ENCODE measurements around the gene DRD2. TPM values are rescaled to one million over a fixed set of nuclear protein-coding genes. Genes with fewer than 3 reads are reported as not detected.

Gene DRD2
- total RNA-seq, 1 donor from 2014 or later: 0.49 TPM

GRCh38 chr11:113373981-113374560 is 101.1 kb downstream of the DRD2 start:
- H3K4me3 ChIP-seq: no peak overlapping the region
- TF ChIP-seq CTCF (IDR thresholded peaks at IDR 0.05) (no peak), POLR2AphosphoS5 (IDR thresholded peaks at IDR 0.05; ENCODE audit: insufficient read depth in 1 of 2, low read depth in 1 of 2) (no peak), POLR2A (IDR thresholded peaks at IDR 0.05) (no peak)
- no peaks in the 10 kb centered on the region for H3K36me3 ChIP-seq
- no peaks in the 10 kb centered on the region for H3K9me3 ChIP-seq
- no peaks in the 10 kb centered on the region for H3K27me3 ChIP-seq
- intact Hi-C loops (cut with DNase I): no loop called here
- no peaks in the 10 kb centered on the region for H3K4me1 ChIP-seq
- H3K27ac ChIP-seq: no peak overlapping the region
- no peak for DNase-seq (ENCODE audit: extremely low spot score in 2 of 2)

GRCh38 chr11:113373306-113373705 is 101.9 kb downstream of the DRD2 start:
- TF ChIP-seq POLR2AphosphoS5 (IDR thresholded peaks at IDR 0.05; ENCODE audit: insufficient read depth in 1 of 2, low read depth in 1 of 2) (peak in 1 of 2 donors; percentile 28), POLR2A (IDR thresholded peaks at IDR 0.05) (no peak)
- DNase-seq (ENCODE audit: extremely low spot score in 2 of 2): no peak
- Histone ChIP-seq H3K27ac (no peak overlapping the region), H3K27me3 (no peaks in the 10 kb centered on the region), H3K9me3 (no peaks in the 10 kb centered on the region), H3K36me3 (no peaks in the 10 kb centered on the region), H3K4me1 (no peaks in the 10 kb centered on the region), H3K4me3 (no peak overlapping the region)
- intact Hi-C loops (cut with DNase I): no loop called here

- no peaks in the 10 kb centered on the region for H3K36me3 ChIP-seq
- no peaks in the 10 kb centered on the region for H3K4me1 ChIP-seq
- no peak overlapping the region for H3K27ac ChIP-seq
- DNase-seq (ENCODE audit: extremely low spot score in 2 of 2): no peak
- H3K4me3 ChIP-seq: no peak overlapping the region
- H3K27me3 ChIP-seq: no peaks in the 10 kb centered on the region
- intact Hi-C loops (cut with DNase I): no loop called here
- H3K9me3 ChIP-seq: no peaks in the 10 kb centered on the region
- TF ChIP-seq POLR2AphosphoS5 (IDR thresholded peaks at IDR 0.05; ENCODE audit: insufficient read depth in 1 of 2, low read depth in 1 of 2) (no peak), POLR2A (IDR thresholded peaks at IDR 0.05) (no peak), CTCF (IDR thresholded peaks at IDR 0.05) (no peak)
Measured at GRCh38 chr11:113372309-113372708, 102.9 kb downstream of the DRD2 start.

- intact Hi-C loops (cut with DNase I): no loop called here
- DNase-seq (ENCODE audit: extremely low spot score in 2 of 2): no peak
- Histone ChIP-seq H3K27ac (no peak overlapping the region), H3K4me1 (no peaks in the 10 kb centered on the region), H3K9me3 (no peaks in the 10 kb centered on the region), H3K27me3 (no peaks in the 10 kb centered on the region), H3K4me3 (no peak overlapping the region), H3K36me3 (peaks cover 0 to 4% of the 10 kb centered on the region in 2 donors)
- TF ChIP-seq CTCF (IDR thresholded peaks at IDR 0.05) (no peak), POLR2A (IDR thresholded peaks at IDR 0.05) (no peak), POLR2AphosphoS5 (IDR thresholded peaks at IDR 0.05; ENCODE audit: insufficient read depth in 1 of 2, low read depth in 1 of 2) (no peak)
Measured at GRCh38 chr11:113370634-113371033, 104.6 kb downstream of the DRD2 start.

- H3K4me1 ChIP-seq: no peaks in the 10 kb centered on the region
- H3K9me3 ChIP-seq: no peaks in the 10 kb centered on the region
- no peak overlapping the region for H3K27ac ChIP-seq
- peaks cover 0 to 15% of the 10 kb centered on the region in 2 donors for H3K36me3 ChIP-seq
- no peaks in the 10 kb centered on the region for H3K27me3 ChIP-seq
- TF ChIP-seq POLR2A (IDR thresholded peaks at IDR 0.05) (no peak), CTCF (IDR thresholded peaks at IDR 0.05) (no peak), POLR2AphosphoS5 (IDR thresholded peaks at IDR 0.05; ENCODE audit: insufficient read depth in 1 of 2, low read depth in 1 of 2) (no peak)
- H3K4me3 ChIP-seq: no peak overlapping the region
- intact Hi-C loops (cut with DNase I): no loop called here
- DNase-seq (ENCODE audit: extremely low spot score in 2 of 2): no peak
Measured at GRCh38 chr11:113369411-113369810, 105.8 kb downstream of the DRD2 start.

Measured in vagina (tissue), 2 donors.